OCI-LY1 (cell line): Measurements from ENCODE around the gene STAM2.

ENCODE experiments used
- H2AFZ ChIP-seq: fragments of 200-600 bp; sonication (generic), shearing (Covaris generic); 2 replicates; pipeline ENCODE4 v1.6.0; 2014; ENCODE audit warnings: antibody characterized with exemption, mild to moderate bottlenecking, low read length
- H3F3A ChIP-seq: fragments of 200-600 bp; sonication (generic), shearing (Covaris generic); 2 replicates; pipeline ENCODE4 v1.6.0; 2014; ENCODE audit warnings: mild to moderate bottlenecking, antibody characterized with exemption, low read length, moderate library complexity; ENCODE audit not compliant: insufficient read depth
- H3K27ac ChIP-seq: fragments of 200-600 bp; sonication (generic); 2 replicates; pipeline ENCODE4 v1.5.1; 2014; ENCODE audit warnings: low read length, mixed run types, mild to moderate bottlenecking, low read depth; ENCODE audit not compliant: poor library complexity, severe bottlenecking
- H3K27me3 ChIP-seq: fragments of 200-600 bp; sonication (generic); 2 replicates; pipeline ENCODE4 v1.6.0; 2014; ENCODE audit warnings: antibody characterized with exemption, mild to moderate bottlenecking, low read length, moderate library complexity; ENCODE audit not compliant: insufficient read depth
- H3K36me3 ChIP-seq: fragments of 200-600 bp; sonication (generic); 2 replicates; pipeline ENCODE4 v1.6.1; 2014; ENCODE audit warnings: mild to moderate bottlenecking, antibody characterized with exemption, low read length, moderate library complexity, mixed read lengths; ENCODE audit not compliant: insufficient read depth
- H3K4me1 ChIP-seq: fragments of 200-600 bp; sonication (generic); 2 replicates; pipeline ENCODE4 v1.5.1; 2014; ENCODE audit warnings: mild to moderate bottlenecking, low read length, moderate library complexity; ENCODE audit not compliant: insufficient read depth, severe bottlenecking
- H3K4me2 ChIP-seq: fragments of 200-600 bp; sonication (generic), shearing (Covaris generic); 2 replicates; pipeline ENCODE4 v1.6.1; 2014; ENCODE audit warnings: low read length
- H3K4me3 ChIP-seq: fragments of 200-600 bp; sonication (generic); 2 replicates; pipeline ENCODE4 v1.5.1; 2014; ENCODE audit warnings: low read length, low read depth, mild to moderate bottlenecking, mixed read lengths; ENCODE audit not compliant: poor library complexity, severe bottlenecking
- H3K79me2 ChIP-seq: fragments of 200-600 bp; shearing (Covaris generic); 2 replicates; pipeline ENCODE4 v1.6.1; 2016; ENCODE audit warnings: mixed run types, low read length, mixed read lengths; ENCODE audit not compliant: insufficient read depth
- H3K9ac ChIP-seq: fragments of 200-600 bp; sonication (generic), shearing (Covaris generic); 2 replicates; pipeline ENCODE4 v1.6.1; 2014; ENCODE audit warnings: mild to moderate bottlenecking, low read length, mixed read lengths
- H3K9me2 ChIP-seq: fragments of 200-600 bp; sonication (generic), shearing (Covaris generic); 2 replicates; pipeline ENCODE4 v1.6.1; 2014; ENCODE audit warnings: low read depth, mild to moderate bottlenecking, low read length, mixed read lengths
- H3K9me3 ChIP-seq: fragments of 200-600 bp; shearing (Covaris generic); 2 replicates; pipeline ENCODE4 v1.6.1; 2014; ENCODE audit warnings: low read length, mixed read lengths
- H4K20me1 ChIP-seq: fragments of 200-600 bp; sonication (generic), shearing (Covaris generic); 2 replicates; pipeline ENCODE4 v1.6.0; 2016; ENCODE audit warnings: mild to moderate bottlenecking, low read length; ENCODE audit not compliant: insufficient read depth
- EZH2 ChIP-seq: fragments of 200-600 bp; sonication (generic), shearing (Covaris generic); IDR thresholded peaks from 2 replicates; pipeline ENCODE4 v1.8.0; 2017; ENCODE audit warnings: borderline replicate concordance, mixed run types, mild to moderate bottlenecking, antibody characterized with exemption, low read length, moderate library complexity, mixed read lengths
- TF ChIP-seq, protein P1 (sequence below): fragments of 200-600 bp; sonication (generic), shearing (Covaris generic); IDR thresholded peaks from 2 replicates; pipeline ENCODE4 v1.5.1; 2017; ENCODE audit warnings: mild to moderate bottlenecking, antibody characterized with exemption, low read length, moderate library complexity, mixed read lengths

The STAM2 gene

DNA sequence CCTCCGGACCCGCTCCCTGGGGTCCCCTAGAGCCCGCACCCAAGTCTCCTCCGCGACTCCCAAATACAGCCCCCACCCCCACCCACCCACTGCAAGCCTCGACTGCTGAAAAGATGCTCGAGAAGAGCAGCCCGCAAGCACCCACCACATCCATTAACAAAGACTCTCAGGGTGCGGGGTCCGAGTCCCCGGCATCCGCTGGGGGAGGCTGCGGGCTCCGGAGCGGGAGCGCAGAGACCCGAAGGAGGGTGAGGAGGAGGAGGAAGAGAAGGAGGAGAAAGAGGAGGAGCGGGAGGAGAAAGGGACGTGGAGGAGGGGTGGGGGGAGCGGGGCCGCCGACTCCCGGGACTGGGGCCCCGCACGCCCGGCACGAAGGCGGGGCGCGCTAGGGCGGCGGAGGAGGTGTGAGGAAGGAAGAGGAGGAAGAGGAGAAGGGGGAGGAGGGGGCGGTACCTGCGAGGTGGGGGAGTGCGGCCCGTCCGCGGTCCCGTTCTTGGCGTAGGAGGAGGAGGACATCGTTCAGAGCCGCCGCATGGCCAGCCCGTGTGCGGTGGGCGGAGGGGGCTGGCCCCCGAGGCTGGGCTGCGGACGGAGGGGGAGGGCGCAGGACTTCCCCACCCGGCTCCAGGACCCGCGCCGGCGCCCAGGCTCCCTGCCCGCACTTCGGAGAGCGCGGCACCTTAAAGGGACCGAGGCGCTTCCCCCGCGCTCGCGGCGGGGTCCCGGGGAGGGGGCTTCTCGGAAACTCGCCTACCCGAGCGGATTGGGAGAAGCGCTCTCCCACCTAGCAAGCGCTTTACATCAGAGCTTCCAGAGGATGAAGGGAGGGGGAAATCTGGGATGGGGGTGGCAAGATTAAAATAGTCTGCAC, 76.8 kb downstream of the STAM2 start, which contains the start of gene CACNB4:
CACNB4 (minus strand) TSS at position 549 of the 871 bp plus-strand sequence.
- Histone ChIP-seq H3K79me2 (no peaks in the 10 kb centered on the region), H3K27me3 (no peaks in the 10 kb centered on the region; the same call in 1 of the 2 replicates), H3K9ac (no peak within 1 kb of the TSS), H3F3A (no peaks in the 10 kb centered on the region), H3K4me3 (peak within 1 kb of the TSS; percentile 45), H3K4me2 (peak within 1 kb of the TSS; percentile 41), H2AFZ (no peak within 1 kb of the TSS), H4K20me1 (no peaks in the 10 kb centered on the region), H3K9me3 (no peaks in the 10 kb centered on the region), H3K9me2 (no peaks in the 10 kb centered on the region), H3K36me3 (no peaks in the 10 kb centered on the region), H3K27ac (no peak within 1 kb of the TSS), H3K4me1 (no peaks in the 10 kb centered on the region)
- TF ChIP-seq, protein P1, sequence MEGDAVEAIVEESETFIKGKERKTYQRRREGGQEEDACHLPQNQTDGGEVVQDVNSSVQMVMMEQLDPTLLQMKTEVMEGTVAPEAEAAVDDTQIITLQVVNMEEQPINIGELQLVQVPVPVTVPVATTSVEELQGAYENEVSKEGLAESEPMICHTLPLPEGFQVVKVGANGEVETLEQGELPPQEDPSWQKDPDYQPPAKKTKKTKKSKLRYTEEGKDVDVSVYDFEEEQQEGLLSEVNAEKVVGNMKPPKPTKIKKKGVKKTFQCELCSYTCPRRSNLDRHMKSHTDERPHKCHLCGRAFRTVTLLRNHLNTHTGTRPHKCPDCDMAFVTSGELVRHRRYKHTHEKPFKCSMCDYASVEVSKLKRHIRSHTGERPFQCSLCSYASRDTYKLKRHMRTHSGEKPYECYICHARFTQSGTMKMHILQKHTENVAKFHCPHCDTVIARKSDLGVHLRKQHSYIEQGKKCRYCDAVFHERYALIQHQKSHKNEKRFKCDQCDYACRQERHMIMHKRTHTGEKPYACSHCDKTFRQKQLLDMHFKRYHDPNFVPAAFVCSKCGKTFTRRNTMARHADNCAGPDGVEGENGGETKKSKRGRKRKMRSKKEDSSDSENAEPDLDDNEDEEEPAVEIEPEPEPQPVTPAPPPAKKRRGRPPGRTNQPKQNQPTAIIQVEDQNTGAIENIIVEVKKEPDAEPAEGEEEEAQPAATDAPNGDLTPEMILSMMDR: no peak
- TF ChIP-seq EZH2: no peak

DNA sequence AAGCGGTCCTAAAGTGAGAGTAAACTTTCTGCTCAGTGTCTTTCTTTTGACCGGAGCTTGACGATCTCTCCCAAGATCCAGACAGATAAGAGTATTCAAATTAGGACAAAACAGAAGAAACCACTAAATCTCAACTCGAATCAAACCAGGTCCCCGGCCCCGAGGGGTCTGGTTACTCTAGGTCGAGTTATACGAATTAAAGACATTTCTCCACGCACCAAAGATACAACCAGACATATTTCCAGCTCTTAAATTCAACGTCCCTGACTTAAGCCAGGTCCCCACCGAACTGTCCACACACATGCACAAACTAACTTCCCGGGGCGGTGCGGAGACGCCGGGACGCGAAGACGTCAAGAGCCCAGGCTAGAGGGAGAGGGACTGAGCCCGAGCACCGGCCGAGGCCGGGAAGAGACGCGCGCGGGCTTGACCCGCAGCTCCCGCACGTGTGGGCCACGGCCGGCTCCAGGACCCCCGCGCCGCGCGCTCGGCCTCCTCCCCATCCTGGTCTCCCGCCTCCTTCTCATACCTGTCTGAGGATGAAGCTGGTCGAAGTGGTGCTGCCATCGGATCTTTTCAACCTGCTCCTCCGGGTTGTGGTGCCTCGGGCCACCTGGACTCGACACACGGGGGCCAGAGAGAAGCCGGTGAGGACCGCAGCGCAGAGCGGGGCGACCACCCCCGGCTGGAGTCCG, 77.6 kb downstream of the STAM2 start:
- no peak overlapping the region for H3K27ac ChIP-seq
- no peaks in the 10 kb centered on the region; the same call in 1 of the 2 replicates for H3K27me3 ChIP-seq
- no peak overlapping the region for H3K4me2 ChIP-seq
- TF ChIP-seq EZH2: no peak
- TF ChIP-seq, protein P1: no peak
- no peaks in the 10 kb centered on the region for H3K4me1 ChIP-seq
- H4K20me1 ChIP-seq: no peaks in the 10 kb centered on the region
- H3K4me3 ChIP-seq: no peak overlapping the region
- no peak overlapping the region for H2AFZ ChIP-seq
- no peaks in the 10 kb centered on the region for H3F3A ChIP-seq
- no peaks in the 10 kb centered on the region for H3K9me2 ChIP-seq
- no peaks in the 10 kb centered on the region for H3K36me3 ChIP-seq
- H3K9ac ChIP-seq: no peak overlapping the region
- no peaks in the 10 kb centered on the region for H3K79me2 ChIP-seq
- H3K9me3 ChIP-seq: no peaks in the 10 kb centered on the region

DNA sequence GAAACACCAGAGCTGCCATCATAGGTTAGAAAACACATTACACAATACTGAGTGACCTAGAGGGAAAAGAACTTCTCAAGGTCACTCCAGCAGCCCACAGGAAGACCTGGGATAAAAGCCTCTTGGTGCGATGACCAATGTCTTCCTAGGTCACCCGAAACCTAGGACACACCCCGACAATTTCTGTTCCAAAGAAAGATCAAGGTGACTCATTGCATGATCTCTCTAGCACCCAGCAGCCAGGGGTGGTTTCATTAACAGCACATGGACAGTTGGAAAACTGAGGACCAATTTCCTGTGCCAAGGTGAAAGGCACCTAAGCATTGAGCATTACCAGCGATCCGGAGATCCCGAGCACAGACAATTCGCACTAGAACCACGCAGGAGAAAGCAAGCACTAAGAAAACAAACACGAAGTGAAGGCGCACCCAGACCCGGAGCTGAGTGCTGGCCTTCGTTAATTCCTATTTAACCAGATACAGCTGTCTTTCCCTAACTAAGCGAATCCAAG, 78.2 kb downstream of the STAM2 start:
- no peaks in the 10 kb centered on the region for H3K9me3 ChIP-seq
- H3K4me3 ChIP-seq: no peak overlapping the region
- H3K27me3 ChIP-seq: no peaks in the 10 kb centered on the region; the same call in 1 of the 2 replicates
- H3K4me2 ChIP-seq: no peak overlapping the region
- no peak for TF ChIP-seq EZH2
- TF ChIP-seq, protein P1: no peak
- no peaks in the 10 kb centered on the region for H3K9me2 ChIP-seq
- no peaks in the 10 kb centered on the region for H4K20me1 ChIP-seq
- no peaks in the 10 kb centered on the region for H3K4me1 ChIP-seq
- H3K9ac ChIP-seq: no peak overlapping the region
- H3K36me3 ChIP-seq: no peaks in the 10 kb centered on the region
- H3K27ac ChIP-seq: no peak overlapping the region
- no peaks in the 10 kb centered on the region for H3K79me2 ChIP-seq
- no peaks in the 10 kb centered on the region for H3F3A ChIP-seq
- no peak overlapping the region for H2AFZ ChIP-seq
